Activated naive CD4-positive, alpha-beta T cell treated with anti-CD3 and anti-CD28 coated beads for 36 hours (primary cell): Measurements from ENCODE around the gene KLHDC7B. TPM values are rescaled to one million over a fixed set of nuclear protein-coding genes. Genes with fewer than 3 reads are reported as not detected.

Experiments
- CTCF ChIA-PET: fragments of 350-600 bp; sonication (Branson Sonifier 250); formaldehyde crosslinking; loops from one replicate; lab custom pipeline; 2021; ENCODE audit warnings: antibody characterized with exemption; lab: Charles Lee
- DNase-seq: peaks from one replicate; pipeline ENCODE4 v3.0.0-alpha.2; 2020
- H3K27ac Mint-ChIP-seq: one replicate; pipeline ENCODE4 v1.8.0; 2021; ENCODE audit warnings: mild to moderate bottlenecking, mixed read lengths
- H3K27me3 Mint-ChIP-seq: one replicate; pipeline ENCODE4 v1.8.0; 2021; ENCODE audit warnings: low read depth, mixed read lengths
- H3K36me3 Mint-ChIP-seq: one replicate; pipeline ENCODE4 v1.8.0; 2021; ENCODE audit warnings: low read depth, mixed read lengths
- H3K4me1 Mint-ChIP-seq: one replicate; pipeline ENCODE4 v1.8.0; 2021; ENCODE audit warnings: low read depth, mixed read lengths
- H3K4me3 Mint-ChIP-seq: one replicate; pipeline ENCODE4 v1.8.0; 2021; ENCODE audit warnings: mild to moderate bottlenecking, moderate library complexity, mixed read lengths
- H3K9me3 Mint-ChIP-seq: one replicate; pipeline ENCODE4 v1.8.0; 2021; ENCODE audit warnings: mixed read lengths
- intact Hi-C: fragments of 100-400 bp; cut with micrococcal nuclease; formaldehyde crosslinking; loops from one replicate; pipeline ENCODE4 v1.15.1; 2023
- total RNA-seq, 2 experiments: library from RNA; stranded (reverse); gene quantifications; one replicate each; pipeline ENCODE4 v1.2.3, GENCODE V29; 2021

The KLHDC7B gene
- total RNA-seq, 2 experiments from 2014 or later: 7.4 to 7.6 TPM

GRCh38 chr22:50572965-50573364 lies 27.3 kb downstream of the KLHDC7B start:
- H3K9me3 Mint-ChIP-seq: no peaks in the 10 kb centered on the region
- no peak overlapping the region for H3K27ac Mint-ChIP-seq
- CTCF ChIA-PET: interaction anchor here (0.7 to 1.8 kb wide), 3 partner anchors 8 to 16 kb away, joined by 3 to 8 read pairs (median 4); partner anchors contain the start of gene SYCE3
- peaks cover 4% of the 10 kb centered on the region for H3K4me1 Mint-ChIP-seq
- intact Hi-C loops: no loop called here
- peaks cover 14% of the 10 kb centered on the region for H3K36me3 Mint-ChIP-seq
- no peak overlapping the region for H3K4me3 Mint-ChIP-seq
- H3K27me3 Mint-ChIP-seq: no peaks in the 10 kb centered on the region
- no peak for DNase-seq

GRCh38 chr22:50573491-50574382 lies 28.0 kb downstream of the KLHDC7B start:
- CTCF ChIA-PET: interaction anchor here (1.5 to 1.8 kb wide), 3 partner anchors 9 to 47 kb away, joined by 4 to 8 read pairs (median 7); partner anchors contain the start of gene SYCE3

GRCh38 chr22:50574383-50574755 lies 28.7 kb downstream of the KLHDC7B start:
- DNase-seq: no peak
- Mint-ChIP-seq H3K27ac (no peak overlapping the region), H3K9me3 (no peaks in the 10 kb centered on the region), H3K36me3 (peaks cover 17% of the 10 kb centered on the region), H3K4me3 (no peak overlapping the region), H3K4me1 (peaks cover 7% of the 10 kb centered on the region), H3K27me3 (no peaks in the 10 kb centered on the region)
- intact Hi-C loops: no loop called here
- CTCF ChIA-PET: interaction anchor here (0.6 to 1.8 kb wide), 4 partner anchors 9 to 47 kb away, joined by 4 to 7 read pairs (median 5); partner anchors contain the start of gene SYCE3

More at GRCh38 chr22:50573491-50574382, 28.0 kb downstream of the KLHDC7B start:
- no peak for DNase-seq
- intact Hi-C loops: no loop called here
- Mint-ChIP-seq H3K36me3 (peaks cover 17% of the 10 kb centered on the region), H3K27ac (no peak overlapping the region), H3K4me1 (peaks cover 7% of the 10 kb centered on the region), H3K9me3 (no peaks in the 10 kb centered on the region), H3K4me3 (no peak overlapping the region), H3K27me3 (no peaks in the 10 kb centered on the region)

- CTCF ChIA-PET: interaction anchor here (1.0 to 1.8 kb wide), 4 partner anchors 11 to 50 kb away, joined by 4 to 7 read pairs (median 6); partner anchors contain the start of genes SCO2 and SYCE3
- Mint-ChIP-seq H3K36me3 (peaks cover 22% of the 10 kb centered on the region), H3K9me3 (no peaks in the 10 kb centered on the region), H3K27me3 (no peaks in the 10 kb centered on the region), H3K4me1 (peaks cover 16% of the 10 kb centered on the region), H3K27ac (no peak overlapping the region), H3K4me3 (no peak overlapping the region)
- intact Hi-C loops: no loop called here
- DNase-seq: no peak
These were observed 29.8 kb downstream of the KLHDC7B start for GRCh38 chr22:50575426-50575941.

GRCh38 chr22:50576070-50576469 lies 30.4 kb downstream of the KLHDC7B start:
- CTCF ChIA-PET: interaction anchor here (1.0 to 1.8 kb wide), 5 partner anchors 13 to 51 kb away, joined by 5 to 7 read pairs (median 5); partner anchors contain the start of genes SCO2 and SYCE3
- Mint-ChIP-seq H3K27me3 (no peaks in the 10 kb centered on the region), H3K4me3 (no peak overlapping the region), H3K9me3 (no peaks in the 10 kb centered on the region), H3K4me1 (peaks cover 18% of the 10 kb centered on the region), H3K36me3 (peaks cover 24% of the 10 kb centered on the region), H3K27ac (no peak overlapping the region)
- peak; percentile 41 for DNase-seq
- intact Hi-C loops: loop anchor here (1.0 kb wide), 1 partner anchor 44 kb away; no protein-coding TSS in a partner anchor

GRCh38 chr22:50576806-50577696 lies 31.4 kb downstream of the KLHDC7B start:
- CTCF ChIA-PET: interaction anchor here (0.6 to 1.3 kb wide), 3 partner anchors 29 to 44 kb away, joined by 4 to 5 read pairs (median 5); no protein-coding TSS in a partner anchor
- DNase-seq: no peak
- no peaks in the 10 kb centered on the region for H3K9me3 Mint-ChIP-seq
- H3K4me1 Mint-ChIP-seq: peaks cover 27% of the 10 kb centered on the region
- H3K4me3 Mint-ChIP-seq: no peak overlapping the region
- intact Hi-C loops: loop anchor here (1.0 kb wide), 1 partner anchor 43 kb away; no protein-coding TSS in a partner anchor
- peaks cover 25% of the 10 kb centered on the region for H3K36me3 Mint-ChIP-seq
- no peak overlapping the region for H3K27ac Mint-ChIP-seq
- no peaks in the 10 kb centered on the region for H3K27me3 Mint-ChIP-seq

GRCh38 chr22:50577697-50577986 lies 31.9 kb downstream of the KLHDC7B start:
- Mint-ChIP-seq H3K9me3 (no peaks in the 10 kb centered on the region), H3K27ac (no peak overlapping the region), H3K4me3 (no peak overlapping the region), H3K36me3 (peaks cover 22% of the 10 kb centered on the region), H3K4me1 (peaks cover 27% of the 10 kb centered on the region), H3K27me3 (no peaks in the 10 kb centered on the region)
- CTCF ChIA-PET: interaction anchor here (0.6 to 1.3 kb wide), 3 partner anchors 30 to 745 kb away, joined by 3 to 5 read pairs (median 4); no protein-coding TSS in a partner anchor
- no peak for DNase-seq
- intact Hi-C loops: no loop called here

- Mint-ChIP-seq H3K27ac (no peak within 1 kb of the TSS), H3K4me3 (no peak within 1 kb of the TSS), H3K36me3 (peaks cover 21% of the 10 kb centered on the region), H3K9me3 (no peaks in the 10 kb centered on the region), H3K4me1 (peaks cover 27% of the 10 kb centered on the region), H3K27me3 (no peaks in the 10 kb centered on the region)
- intact Hi-C loops: no loop called here
- CTCF ChIA-PET: interaction anchor here (0.6 to 1.1 kb wide), 4 partner anchors 15 to 746 kb away, joined by 3 to 4 read pairs (median 4); partner anchors contain the start of gene SYCE3
- DNase-seq: no peak
These were observed 32.5 kb downstream of the KLHDC7B start, which contains the start of gene CPT1B for GRCh38 chr22:50577987-50578775. TSS of gene CPT1B (minus strand) at chr22:50578427. CDS start at chr22:50577915, 512 bp downstream.

- intact Hi-C loops: no loop called here
- Mint-ChIP-seq H3K4me3 (no peak overlapping the region), H3K9me3 (no peaks in the 10 kb centered on the region), H3K27me3 (no peaks in the 10 kb centered on the region), H3K4me1 (peaks cover 33% of the 10 kb centered on the region), H3K36me3 (peaks cover 23% of the 10 kb centered on the region), H3K27ac (no peak overlapping the region)
- DNase-seq: no peak
- CTCF ChIA-PET: interaction anchor here (0.9 to 1.1 kb wide), 3 partner anchors 16 to 70 kb away, joined by 3 to 4 read pairs (median 4); partner anchors contain the start of gene SYCE3
These were observed 33.1 kb downstream of the KLHDC7B start for GRCh38 chr22:50578776-50579310.

GRCh38 chr22:50579752-50580151 lies 34.1 kb downstream of the KLHDC7B start:
- Mint-ChIP-seq H3K27ac (no peak overlapping the region), H3K9me3 (no peaks in the 10 kb centered on the region), H3K27me3 (no peaks in the 10 kb centered on the region), H3K36me3 (peaks cover 23% of the 10 kb centered on the region), H3K4me3 (no peak overlapping the region), H3K4me1 (peaks cover 35% of the 10 kb centered on the region)
- no peak for DNase-seq
- intact Hi-C loops: no loop called here
- CTCF ChIA-PET: no interaction called here
